ENCODE results near the gene ANO10.

DNA sequence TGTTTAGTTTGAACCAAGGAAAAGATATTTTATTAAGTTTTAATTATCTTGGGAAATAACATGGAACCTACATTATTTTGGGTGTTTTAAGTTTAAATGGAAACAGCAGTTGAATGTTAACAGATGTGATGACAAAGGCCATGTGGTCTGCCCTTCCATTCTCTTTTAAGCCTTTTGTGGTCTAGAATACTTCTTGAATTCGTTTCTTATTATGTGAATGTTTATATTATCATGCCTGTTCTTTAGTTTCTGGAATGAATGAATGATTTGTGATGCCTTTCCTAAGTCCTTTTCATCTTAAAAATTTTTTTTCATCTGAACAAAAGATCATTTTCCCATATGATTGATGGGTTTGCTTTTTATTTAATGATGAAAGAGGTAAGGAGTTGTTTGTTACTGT is 290.8 kb downstream of the ANO10 start:
- no peak for TF ChIP-seq POLR2AphosphoS5 (IDR thresholded peaks at IDR 0.05)
- TF ChIP-seq, protein P1, sequence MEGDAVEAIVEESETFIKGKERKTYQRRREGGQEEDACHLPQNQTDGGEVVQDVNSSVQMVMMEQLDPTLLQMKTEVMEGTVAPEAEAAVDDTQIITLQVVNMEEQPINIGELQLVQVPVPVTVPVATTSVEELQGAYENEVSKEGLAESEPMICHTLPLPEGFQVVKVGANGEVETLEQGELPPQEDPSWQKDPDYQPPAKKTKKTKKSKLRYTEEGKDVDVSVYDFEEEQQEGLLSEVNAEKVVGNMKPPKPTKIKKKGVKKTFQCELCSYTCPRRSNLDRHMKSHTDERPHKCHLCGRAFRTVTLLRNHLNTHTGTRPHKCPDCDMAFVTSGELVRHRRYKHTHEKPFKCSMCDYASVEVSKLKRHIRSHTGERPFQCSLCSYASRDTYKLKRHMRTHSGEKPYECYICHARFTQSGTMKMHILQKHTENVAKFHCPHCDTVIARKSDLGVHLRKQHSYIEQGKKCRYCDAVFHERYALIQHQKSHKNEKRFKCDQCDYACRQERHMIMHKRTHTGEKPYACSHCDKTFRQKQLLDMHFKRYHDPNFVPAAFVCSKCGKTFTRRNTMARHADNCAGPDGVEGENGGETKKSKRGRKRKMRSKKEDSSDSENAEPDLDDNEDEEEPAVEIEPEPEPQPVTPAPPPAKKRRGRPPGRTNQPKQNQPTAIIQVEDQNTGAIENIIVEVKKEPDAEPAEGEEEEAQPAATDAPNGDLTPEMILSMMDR (IDR thresholded peaks at IDR 0.05 in 8 of 11, conservative IDR thresholded peaks at IDR 0.05 in 3 of 11): no peak

Data from spleen (tissue), 7 donors.